Measurements from ENCODE around the gene SRSF1. TPM values are rescaled to one million over a fixed set of nuclear protein-coding genes. Genes with fewer than 3 reads are reported as not detected.

SRSF1 gene
- 340 TPM for total RNA-seq

GRCh38 chr17:58006924-58007780 is at the start of gene SRSF1:
TSS of gene SRSF1 (minus strand) at chr17:58007246. CDS start at chr17:58007137, 109 bp downstream.

GRCh38 chr17:57987581-57988300 is 19.3 kb downstream of the SRSF1 start, which contains the start of gene VEZF1:
TSS of gene VEZF1 (minus strand) at chr17:57988254. CDS start at chr17:57988111, 143 bp downstream.

GRCh38 chr17:57955183-57955931 is 51.7 kb downstream of the SRSF1 start, which contains the start of gene CUEDC1:
TSS of gene CUEDC1 (minus strand) at chr17:57955412. CDS start at chr17:57885564, 69,848 bp downstream.

Other genes starting within 250 kb of the SRSF1 start
- 21.9 TPM for gene MRPS23, start 157.2 kb downstream of the SRSF1 start, total RNA-seq
- 37.1 TPM for gene CUEDC1, start 51.8 kb downstream of the SRSF1 start, total RNA-seq
- 150 TPM for gene VEZF1, start 19.0 kb downstream of the SRSF1 start, total RNA-seq
- gene DYNLL2, start 76.2 kb upstream of the SRSF1 start, total RNA-seq, result 31.6 TPM
- not detected for gene OR4D1, start 141.1 kb upstream of the SRSF1 start, total RNA-seq
- gene OR4D2, start 159.7 kb upstream of the SRSF1 start, total RNA-seq, result not detected
- not detected for gene EPX, start 185.5 kb upstream of the SRSF1 start, total RNA-seq
- gene MKS1, start 212.0 kb upstream of the SRSF1 start, total RNA-seq, result 32.0 TPM
- gene LPO, start 231.3 kb upstream of the SRSF1 start, total RNA-seq, result 0.44 TPM

All from camera-type eye (tissue), 1 donor.